Thyroid gland (tissue), 4 donors: ENCODE data around the gene PTGES3L. TPM values are rescaled to one million over a fixed set of nuclear protein-coding genes. Genes with fewer than 3 reads are reported as not detected.

Experiments
- DNase-seq, 2 donors: peaks; one replicate each; pipeline ENCODE4 v3.0.0-alpha.2; 2019
- H3K27ac ChIP-seq, 3 donors: fragments of 200-600 bp; sonication (generic); 1 replicate in 2 of 3; 2 replicates in 1 of 3; pipeline ENCODE4 v1.5.1; 2016 to 2019; ENCODE audit warnings: mild to moderate bottlenecking in 1 of 3, moderate library complexity in 1 of 3
- H3K27me3 ChIP-seq: fragments of 200-600 bp; sonication (generic); one replicate; pipeline ENCODE4 v1.5.1; 2019
- H3K36me3 ChIP-seq, 2 donors: fragments of 200-600 bp; sonication (generic); one replicate each; pipeline ENCODE4 v1.5.1; 2016 to 2019
- H3K4me1 ChIP-seq, 2 donors: fragments of 200-600 bp; sonication (generic); one replicate each; pipeline ENCODE4 v1.5.1; 2017 to 2019
- H3K4me3 ChIP-seq, 3 donors: fragments of 200-600 bp; sonication (generic); replicated peaks in 1 of 3; 1 replicate in 2 of 3; 2 replicates in 1 of 3; pipeline ENCODE4 v1.5.1; 2016; ENCODE audit warnings: mild to moderate bottlenecking in 1 of 3
- H3K9me3 ChIP-seq: fragments of 200-600 bp; sonication (generic); one replicate; pipeline ENCODE4 v1.5.1; 2017
- POLR2A ChIP-seq, 2 donors: fragments of 450-650 bp; IDR thresholded peaks; one replicate each; pipeline ENCODE4 v1.6.1; 2017; ENCODE audit warnings: antibody characterized with exemption in 2 of 2, mild to moderate bottlenecking in 2 of 2, moderate library complexity in 1 of 2
- WGBS, 2 donors: methylation state at CpG; one replicate each; pipeline ENCODE4 v1.1.5; 2017; 5-methylcytosine and 5-hydroxymethylcytosine counted together
- intact Hi-C: fragments of 100-400 bp; cut with DNase I; formaldehyde crosslinking; loops from one replicate; pipeline ENCODE4 v1.15.1; 2023
- total RNA-seq, 4 donors: library from RNA; depleted of rRNA; stranded (reverse); fragments of >200 nt; gene quantifications; one replicate each; pipeline ENCODE4 v1.2.3, GENCODE V29; 2016
- TF ChIP-seq, protein P1 (sequence below), 6 experiments: fragments of 200-600 bp in 3 of 6; fragments of 450-650 bp in 3 of 6; sonication (generic) in 3 of 6; IDR thresholded peaks; one replicate each; pipeline ENCODE4 v1.5.1; 2016 to 2019; ENCODE audit warnings: antibody characterized with exemption in 6 of 6, mild to moderate bottlenecking in 2 of 6, inconsistent platforms in 1 of 6, moderate library complexity in 1 of 6

The PTGES3L gene
- under 1 TPM in 3 of 4 donors, not detected in 1; 0.11 to 0.75 (median 0.54) TPM for total RNA-seq

DNA sequence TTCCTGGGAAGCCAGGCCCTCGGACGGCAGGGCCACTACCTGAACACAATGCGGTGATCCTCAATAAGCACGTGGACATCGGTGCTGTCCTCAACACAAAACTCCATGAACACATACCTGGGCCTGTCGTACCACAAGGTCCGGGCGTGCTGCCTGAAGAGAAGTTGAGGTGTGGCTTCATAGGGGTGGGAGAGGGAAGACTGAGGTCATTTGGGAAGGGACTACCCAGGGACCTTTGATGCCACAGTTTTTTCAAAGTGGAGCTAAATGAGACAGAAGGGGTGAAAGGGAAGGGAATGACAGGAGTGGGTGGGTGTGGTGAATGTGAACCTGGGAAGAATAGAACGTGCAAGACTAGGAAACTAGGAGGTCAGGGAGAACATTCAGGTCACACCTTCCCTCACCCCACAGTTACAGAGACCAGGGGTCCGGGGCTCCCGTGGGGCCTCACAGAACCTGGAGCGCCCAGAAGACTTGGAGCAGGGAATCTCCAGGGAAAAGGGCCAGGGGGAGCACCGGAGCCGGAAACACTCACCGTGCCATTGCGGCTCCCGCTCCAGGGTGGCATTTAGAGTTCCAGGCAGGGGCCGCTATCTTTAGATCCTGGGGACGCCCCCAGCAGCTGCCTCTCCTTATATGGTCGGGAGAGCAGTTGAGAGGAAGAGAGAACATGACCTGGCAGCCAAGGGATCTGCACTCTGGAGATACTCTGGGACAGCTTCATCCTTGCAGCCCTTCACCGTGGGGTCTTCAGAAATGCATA lies at the start of gene PTGES3L:
PTGES3L (minus strand) TSS at position 570 of the 763 bp plus-strand sequence; CDS start at position 543, 27 bp downstream.
- TF ChIP-seq POLR2A (IDR thresholded peaks at IDR 0.05), result no peak
- TF ChIP-seq, protein P1, sequence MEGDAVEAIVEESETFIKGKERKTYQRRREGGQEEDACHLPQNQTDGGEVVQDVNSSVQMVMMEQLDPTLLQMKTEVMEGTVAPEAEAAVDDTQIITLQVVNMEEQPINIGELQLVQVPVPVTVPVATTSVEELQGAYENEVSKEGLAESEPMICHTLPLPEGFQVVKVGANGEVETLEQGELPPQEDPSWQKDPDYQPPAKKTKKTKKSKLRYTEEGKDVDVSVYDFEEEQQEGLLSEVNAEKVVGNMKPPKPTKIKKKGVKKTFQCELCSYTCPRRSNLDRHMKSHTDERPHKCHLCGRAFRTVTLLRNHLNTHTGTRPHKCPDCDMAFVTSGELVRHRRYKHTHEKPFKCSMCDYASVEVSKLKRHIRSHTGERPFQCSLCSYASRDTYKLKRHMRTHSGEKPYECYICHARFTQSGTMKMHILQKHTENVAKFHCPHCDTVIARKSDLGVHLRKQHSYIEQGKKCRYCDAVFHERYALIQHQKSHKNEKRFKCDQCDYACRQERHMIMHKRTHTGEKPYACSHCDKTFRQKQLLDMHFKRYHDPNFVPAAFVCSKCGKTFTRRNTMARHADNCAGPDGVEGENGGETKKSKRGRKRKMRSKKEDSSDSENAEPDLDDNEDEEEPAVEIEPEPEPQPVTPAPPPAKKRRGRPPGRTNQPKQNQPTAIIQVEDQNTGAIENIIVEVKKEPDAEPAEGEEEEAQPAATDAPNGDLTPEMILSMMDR (IDR thresholded peaks at IDR 0.05), result no peak
- peaks cover 0 to 2% of the 10 kb centered on the region in 2 donors for H3K36me3 ChIP-seq
- peak; percentile 30 to 47 for DNase-seq
- WGBS, 2 donors, result 40 to 43% methylated on average over 18 to 21 of the region's 21 CpGs
- peak within 1 kb of the TSS; percentile 45 to 83 (median 56) for H3K27ac ChIP-seq
- intact Hi-C loops, result no loop called here
- peak within 1 kb of the TSS; percentile 50 to 93 (median 84) for H3K4me3 ChIP-seq
- no peaks in the 10 kb centered on the region for H3K27me3 ChIP-seq
- H3K9me3 ChIP-seq, result no peaks in the 10 kb centered on the region
- H3K4me1 ChIP-seq, result peaks cover 15 to 17% of the 10 kb centered on the region in 2 donors

DNA sequence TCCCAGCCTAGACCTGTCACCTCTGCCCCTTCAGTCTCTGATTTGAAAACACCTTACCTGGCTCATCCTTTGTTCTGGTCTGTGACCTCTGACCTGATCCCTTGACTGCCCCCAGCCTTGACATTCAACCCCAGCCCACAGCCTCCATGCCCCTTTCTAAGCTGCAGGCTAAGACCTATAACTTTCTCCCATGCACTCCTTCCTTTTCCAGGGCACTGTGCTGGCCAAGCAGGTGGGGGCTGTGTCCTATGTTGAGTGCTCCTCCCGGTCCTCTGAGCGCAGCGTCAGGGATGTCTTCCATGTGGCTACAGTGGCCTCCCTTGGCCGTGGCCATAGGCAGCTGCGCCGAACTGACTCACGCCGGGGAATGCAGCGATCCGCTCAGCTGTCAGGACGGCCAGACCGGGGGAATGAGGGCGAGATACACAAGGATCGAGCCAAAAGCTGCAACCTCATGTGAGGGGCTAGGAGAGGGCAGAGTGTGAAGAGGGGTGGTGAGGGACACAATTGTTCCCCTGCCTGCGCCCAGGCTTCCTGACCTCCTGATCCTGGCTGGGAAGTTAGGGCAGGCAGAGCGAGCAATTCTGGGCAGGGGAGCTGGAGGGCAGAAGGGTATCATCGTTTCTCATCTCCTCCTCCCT lies 48.5 kb upstream of the PTGES3L start:
- Histone ChIP-seq H3K4me3 (no peak overlapping the region), H3K27me3 (no peaks in the 10 kb centered on the region), H3K4me1 (peaks cover 6 to 15% of the 10 kb centered on the region in 2 donors), H3K27ac (no peak overlapping the region), H3K9me3 (no peaks in the 10 kb centered on the region), H3K36me3 (no peaks in the 10 kb centered on the region)
- WGBS, 2 donors, result 90 to 91% methylated on average over 17 of the region's 17 CpGs
- TF ChIP-seq, protein P1 (IDR thresholded peaks at IDR 0.05), result no peak
- no peak for TF ChIP-seq POLR2A (IDR thresholded peaks at IDR 0.05)
- intact Hi-C loops, result loop anchor here (5.0 kb wide), 1 partner anchor 139 kb away; no protein-coding TSS in a partner anchor
- DNase-seq, result no peak

DNA sequence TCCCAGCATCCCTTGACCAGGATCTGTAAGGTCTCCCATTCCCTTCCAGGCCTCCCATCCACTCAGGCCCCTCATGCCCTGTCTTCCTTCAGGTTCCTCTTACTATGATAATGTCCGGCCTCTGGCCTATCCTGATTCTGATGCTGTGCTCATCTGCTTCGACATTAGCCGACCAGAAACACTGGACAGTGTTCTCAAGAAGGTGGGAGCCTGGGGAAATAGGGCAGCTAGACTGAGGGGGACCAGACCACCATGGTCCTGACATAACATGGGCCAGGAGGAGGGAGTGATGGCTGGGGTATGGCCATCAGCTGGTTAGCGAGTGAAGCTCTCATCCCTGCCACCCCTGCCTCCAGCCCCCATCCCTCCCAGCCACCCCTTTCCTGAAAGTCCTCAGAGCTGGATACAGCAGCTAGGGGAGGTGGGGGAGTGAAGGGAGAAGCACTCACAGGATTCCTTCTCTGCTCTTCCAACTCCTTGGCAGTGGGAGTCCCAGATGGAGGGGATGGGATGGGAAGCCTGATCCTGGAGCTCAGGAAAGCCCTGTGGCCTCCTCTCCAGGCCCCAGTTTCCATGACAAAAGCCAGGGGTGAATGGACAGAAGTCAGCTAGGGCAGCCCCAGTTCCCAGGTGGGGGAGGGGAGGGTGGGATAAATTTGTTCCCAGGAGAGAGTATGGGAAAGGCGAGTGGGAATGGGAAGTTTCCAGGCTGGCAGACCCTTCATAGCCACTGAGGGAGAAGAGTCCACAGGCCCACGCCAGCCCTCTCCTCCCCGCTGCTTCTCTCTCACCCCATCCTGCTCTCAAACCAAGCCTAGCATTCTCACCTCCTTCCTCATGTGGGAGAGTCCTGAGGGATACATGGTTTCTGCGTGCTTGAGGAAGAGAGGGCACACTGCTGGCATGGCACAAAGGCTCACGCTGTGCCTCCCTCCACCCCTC lies 47.5 kb upstream of the PTGES3L start:
- Histone ChIP-seq H3K36me3 (no peaks in the 10 kb centered on the region), H3K9me3 (no peaks in the 10 kb centered on the region), H3K4me3 (no peak overlapping the region), H3K27me3 (no peaks in the 10 kb centered on the region), H3K4me1 (peaks cover 8 to 20% of the 10 kb centered on the region in 2 donors), H3K27ac (no peak overlapping the region)
- intact Hi-C loops, result loop anchor here (5.0 kb wide), 1 partner anchor 140 kb away; no protein-coding TSS in a partner anchor
- DNase-seq, result no peak
- no peak for TF ChIP-seq POLR2A (IDR thresholded peaks at IDR 0.05)
- TF ChIP-seq, protein P1 (IDR thresholded peaks at IDR 0.05), result no peak
- WGBS, 2 donors, result 86 to 91% methylated on average over 8 to 9 of the region's 9 CpGs

DNA sequence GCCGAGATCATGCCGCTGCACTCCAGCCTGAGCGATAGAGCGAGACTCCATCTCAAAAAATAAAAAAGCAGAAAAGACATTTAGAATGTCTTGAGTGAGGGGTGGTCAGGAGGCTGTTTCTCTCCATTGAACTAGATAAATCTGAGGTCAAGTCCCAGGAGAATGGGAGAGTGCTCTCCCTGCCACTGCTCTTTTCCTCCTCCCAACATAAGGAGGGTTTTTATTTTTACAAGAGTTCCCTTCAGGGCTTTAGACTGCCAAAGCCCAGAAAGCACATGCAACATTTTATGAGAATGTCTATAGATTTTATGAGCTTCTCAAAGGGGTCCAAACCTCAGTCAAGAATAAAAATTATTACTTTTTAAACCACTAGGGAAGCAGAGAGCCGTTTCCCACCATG lies 46.7 kb upstream of the PTGES3L start:
- peaks cover 8 to 20% of the 10 kb centered on the region in 2 donors for H3K4me1 ChIP-seq
- no peaks in the 10 kb centered on the region for H3K36me3 ChIP-seq
- WGBS, 2 donors, result 64 to 69% methylated on average over 5 of the region's 5 CpGs
- intact Hi-C loops, result loop anchor here (5.0 kb wide), 1 partner anchor 141 kb away; no protein-coding TSS in a partner anchor
- no peaks in the 10 kb centered on the region for H3K27me3 ChIP-seq
- DNase-seq, result no peak
- no peak overlapping the region for H3K4me3 ChIP-seq
- H3K9me3 ChIP-seq, result no peaks in the 10 kb centered on the region
- H3K27ac ChIP-seq, result no peak overlapping the region
- TF ChIP-seq, protein P1 (IDR thresholded peaks at IDR 0.05), result no peak
- TF ChIP-seq POLR2A (IDR thresholded peaks at IDR 0.05), result no peak
